ENCODE measurements around the gene EEPD1. TPM values are rescaled to one million over a fixed set of nuclear protein-coding genes. Genes with fewer than 3 reads are reported as not detected.
"Not testable (repeated sequence)": the region's sequence is repeated elsewhere in the genome, so short reads cannot be mapped to it uniquely, and the experiment has no call there.

EEPD1 gene
- 7.8 and 8.7 TPM in 2 replicates for total RNA-seq

DNA sequence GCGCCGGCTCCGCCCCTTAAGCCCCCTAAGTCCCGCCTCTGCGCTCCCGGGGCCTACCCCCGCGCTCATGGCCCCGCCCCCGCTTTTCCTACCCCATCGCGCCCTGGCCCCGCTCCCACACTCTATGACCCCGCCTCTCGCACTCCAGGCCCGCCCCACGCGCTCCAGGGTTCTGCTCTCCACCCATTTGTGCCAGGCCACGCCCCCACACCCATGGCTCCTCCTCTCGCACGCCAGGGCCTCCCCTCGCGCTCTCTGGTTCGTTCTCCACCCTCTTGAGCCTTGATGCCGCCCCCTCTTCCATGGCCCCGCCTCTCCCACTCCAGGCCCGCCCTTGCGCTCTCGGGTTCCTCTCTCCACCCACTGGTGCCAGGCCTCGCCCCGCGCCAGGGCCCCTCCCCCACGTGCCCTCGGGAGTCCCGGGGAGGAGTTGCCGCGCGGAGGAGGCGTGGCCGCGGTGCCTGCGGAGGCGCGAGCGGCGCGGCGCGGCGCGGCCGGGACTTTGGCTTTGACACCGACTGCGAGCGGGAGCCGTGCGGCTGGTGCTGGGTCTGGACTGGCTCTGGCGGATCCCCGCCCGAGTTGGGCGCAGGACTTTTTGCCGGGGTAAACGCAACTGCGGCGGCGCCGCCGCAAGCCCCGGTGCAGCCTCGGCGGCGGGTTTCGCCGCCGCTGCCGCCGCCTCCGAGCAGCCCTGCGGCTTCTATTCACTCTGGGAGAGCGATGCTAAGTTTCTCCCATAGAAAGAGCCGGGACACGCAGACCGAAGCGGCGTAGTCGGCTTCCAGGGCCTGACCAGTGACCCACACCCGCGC lies at the start of gene EEPD1:
EEPD1 (plus strand) TSS at position 499 of the 815 bp plus-strand sequence. CDS start 1,071 bp downstream, outside the sequence.
- no peaks in the 10 kb centered on the region for H3K36me3 ChIP-seq (ENCODE audit: control insufficient read depth, insufficient read depth, low read length)
- TF ChIP-seq, protein P1, sequence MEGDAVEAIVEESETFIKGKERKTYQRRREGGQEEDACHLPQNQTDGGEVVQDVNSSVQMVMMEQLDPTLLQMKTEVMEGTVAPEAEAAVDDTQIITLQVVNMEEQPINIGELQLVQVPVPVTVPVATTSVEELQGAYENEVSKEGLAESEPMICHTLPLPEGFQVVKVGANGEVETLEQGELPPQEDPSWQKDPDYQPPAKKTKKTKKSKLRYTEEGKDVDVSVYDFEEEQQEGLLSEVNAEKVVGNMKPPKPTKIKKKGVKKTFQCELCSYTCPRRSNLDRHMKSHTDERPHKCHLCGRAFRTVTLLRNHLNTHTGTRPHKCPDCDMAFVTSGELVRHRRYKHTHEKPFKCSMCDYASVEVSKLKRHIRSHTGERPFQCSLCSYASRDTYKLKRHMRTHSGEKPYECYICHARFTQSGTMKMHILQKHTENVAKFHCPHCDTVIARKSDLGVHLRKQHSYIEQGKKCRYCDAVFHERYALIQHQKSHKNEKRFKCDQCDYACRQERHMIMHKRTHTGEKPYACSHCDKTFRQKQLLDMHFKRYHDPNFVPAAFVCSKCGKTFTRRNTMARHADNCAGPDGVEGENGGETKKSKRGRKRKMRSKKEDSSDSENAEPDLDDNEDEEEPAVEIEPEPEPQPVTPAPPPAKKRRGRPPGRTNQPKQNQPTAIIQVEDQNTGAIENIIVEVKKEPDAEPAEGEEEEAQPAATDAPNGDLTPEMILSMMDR (IDR thresholded peaks at IDR 0.05; ENCODE audit: insufficient read depth, low read length, poor library complexity, severe bottlenecking), result no peak
- DNase-seq (ENCODE audit: low read depth), result peak; percentile 79
- no peaks in the 10 kb centered on the region for H3K27me3 ChIP-seq (ENCODE audit: control insufficient read depth, insufficient read depth, low read length)
- peak within 1 kb of the TSS; percentile 61 for H3K4me3 ChIP-seq (ENCODE audit: low read depth, low read length)

DNA sequence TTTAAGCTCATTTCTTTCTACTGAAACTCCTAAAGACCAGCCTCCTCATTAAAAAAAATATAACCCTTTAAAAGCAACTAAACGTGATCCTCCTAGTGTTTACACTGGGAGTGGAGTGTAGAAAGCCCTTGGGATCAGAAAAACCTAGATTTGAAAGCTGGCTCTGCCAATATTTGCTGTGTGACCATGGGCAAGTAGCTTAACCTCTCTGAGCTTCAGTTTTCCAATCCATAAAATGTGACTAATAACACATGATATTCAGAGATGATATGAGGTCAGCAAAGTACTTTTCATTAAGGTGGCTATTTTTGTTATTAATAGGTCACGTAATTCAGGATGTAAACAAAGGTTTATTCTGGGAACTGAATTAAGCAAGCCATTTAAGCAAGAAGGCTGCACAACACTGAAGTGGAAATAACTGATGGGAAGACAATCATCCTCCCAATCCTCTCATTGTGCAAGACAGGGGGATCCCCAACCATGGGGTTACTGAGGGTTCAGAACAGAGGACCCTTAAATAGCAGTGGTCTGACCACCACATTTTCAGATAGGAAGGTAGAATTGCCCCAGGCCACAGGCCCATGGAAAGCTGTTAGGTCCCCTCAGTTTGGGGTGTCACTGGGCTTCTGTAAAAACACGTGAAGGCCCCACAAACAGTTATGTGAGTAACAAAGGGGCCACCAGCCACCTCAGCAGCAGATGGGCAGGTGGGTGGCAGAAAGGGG lies 49.1 kb upstream of the EEPD1 start:
- H3K36me3 ChIP-seq (ENCODE audit: control insufficient read depth, insufficient read depth, low read length), result no peaks in the 10 kb centered on the region
- DNase-seq (ENCODE audit: low read depth), result no peak
- H3K4me3 ChIP-seq (ENCODE audit: low read depth, low read length), result no peak overlapping the region
- TF ChIP-seq, protein P1 (IDR thresholded peaks at IDR 0.05; ENCODE audit: insufficient read depth, low read length, poor library complexity, severe bottlenecking), result no peak
- H3K27me3 ChIP-seq (ENCODE audit: control insufficient read depth, insufficient read depth, low read length), result no peaks in the 10 kb centered on the region

DNA sequence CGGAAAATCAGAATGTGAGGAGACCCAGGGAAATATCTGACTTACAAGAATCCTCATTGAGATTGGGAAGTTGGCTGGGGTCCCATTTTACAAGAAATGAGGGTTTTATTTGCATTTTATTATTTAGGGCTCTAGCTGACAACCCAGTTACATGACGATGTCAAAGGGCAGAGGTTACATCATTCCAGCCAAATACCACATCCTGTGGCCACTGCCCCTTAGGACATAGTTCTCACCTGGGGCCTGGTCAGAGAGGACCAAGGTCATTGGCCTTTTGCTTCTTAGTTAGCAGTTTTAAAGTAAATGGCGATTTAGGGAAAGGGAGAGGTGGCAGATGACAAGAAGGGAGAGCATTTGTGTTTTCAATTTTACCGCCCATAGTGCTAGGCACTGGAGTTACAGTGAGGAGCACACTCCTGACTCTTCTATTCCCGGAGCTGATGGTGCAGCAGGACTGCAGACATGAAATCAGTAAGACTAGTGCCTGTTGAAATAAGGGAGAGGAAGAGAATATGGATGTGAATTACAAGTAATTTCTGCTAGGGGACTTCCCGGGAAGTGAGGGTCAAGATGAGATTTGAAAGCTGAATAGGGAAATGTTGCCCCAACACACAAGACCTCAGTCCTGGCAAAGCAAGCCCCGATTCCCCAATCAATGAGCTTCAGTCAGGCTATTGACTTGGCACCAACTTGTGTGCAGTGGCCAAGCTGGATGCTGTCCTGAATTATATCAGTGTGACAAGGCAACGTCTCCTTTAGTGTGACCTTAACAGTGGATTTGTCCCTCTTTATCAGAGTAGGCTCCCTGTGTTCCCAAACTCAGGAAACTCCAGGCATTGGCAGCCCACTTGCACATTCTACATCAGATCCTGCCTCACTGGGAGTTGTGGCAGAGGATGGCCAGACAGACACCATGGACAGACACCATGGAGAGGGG lies 45.8 kb upstream of the EEPD1 start:
- not testable (repeated sequence) for H3K27me3 ChIP-seq (ENCODE audit: control insufficient read depth, insufficient read depth, low read length); H3K4me3 ChIP-seq (ENCODE audit: low read depth, low read length); DNase-seq (ENCODE audit: low read depth); H3K36me3 ChIP-seq (ENCODE audit: control insufficient read depth, insufficient read depth, low read length)

DNA sequence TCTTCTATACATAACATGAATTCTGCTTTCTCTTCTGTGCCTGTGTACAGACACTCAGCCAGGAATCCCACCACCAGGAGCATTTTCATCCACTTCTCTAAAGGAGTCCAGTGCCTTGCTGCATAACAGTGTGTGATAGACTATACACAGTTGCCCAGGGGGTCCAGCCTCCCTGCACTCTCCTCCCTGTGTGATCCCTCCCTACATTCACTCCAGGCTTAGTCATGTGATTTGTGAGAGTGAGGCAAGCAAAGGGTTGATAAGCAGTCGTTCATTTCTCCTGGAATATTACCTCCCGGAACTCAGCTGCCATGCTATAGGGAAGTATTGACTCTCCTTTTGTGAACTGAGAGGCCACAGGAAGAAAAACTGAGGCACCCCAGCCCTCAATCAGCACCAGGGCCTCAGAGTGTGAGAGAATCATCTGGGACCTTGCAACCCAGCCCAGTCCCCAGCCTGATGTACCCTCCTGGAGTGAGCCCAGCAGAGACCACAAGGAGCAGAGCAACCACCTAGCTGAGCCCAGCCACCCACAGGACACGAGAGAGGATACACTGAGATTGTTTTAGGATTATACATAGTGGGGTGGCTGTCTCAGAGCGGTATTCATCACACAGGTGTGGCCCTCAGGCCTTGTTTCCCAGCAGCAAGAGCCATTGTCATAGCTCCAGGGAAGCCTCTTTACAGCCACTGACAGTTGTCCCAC lies 45.0 kb upstream of the EEPD1 start:
- no peaks in the 10 kb centered on the region for H3K36me3 ChIP-seq (ENCODE audit: control insufficient read depth, insufficient read depth, low read length)
- DNase-seq (ENCODE audit: low read depth), result no peak
- H3K27me3 ChIP-seq (ENCODE audit: control insufficient read depth, insufficient read depth, low read length), result no peaks in the 10 kb centered on the region
- H3K4me3 ChIP-seq (ENCODE audit: low read depth, low read length), result no peak overlapping the region
- TF ChIP-seq, protein P1 (IDR thresholded peaks at IDR 0.05; ENCODE audit: insufficient read depth, low read length, poor library complexity, severe bottlenecking), result no peak

DNA sequence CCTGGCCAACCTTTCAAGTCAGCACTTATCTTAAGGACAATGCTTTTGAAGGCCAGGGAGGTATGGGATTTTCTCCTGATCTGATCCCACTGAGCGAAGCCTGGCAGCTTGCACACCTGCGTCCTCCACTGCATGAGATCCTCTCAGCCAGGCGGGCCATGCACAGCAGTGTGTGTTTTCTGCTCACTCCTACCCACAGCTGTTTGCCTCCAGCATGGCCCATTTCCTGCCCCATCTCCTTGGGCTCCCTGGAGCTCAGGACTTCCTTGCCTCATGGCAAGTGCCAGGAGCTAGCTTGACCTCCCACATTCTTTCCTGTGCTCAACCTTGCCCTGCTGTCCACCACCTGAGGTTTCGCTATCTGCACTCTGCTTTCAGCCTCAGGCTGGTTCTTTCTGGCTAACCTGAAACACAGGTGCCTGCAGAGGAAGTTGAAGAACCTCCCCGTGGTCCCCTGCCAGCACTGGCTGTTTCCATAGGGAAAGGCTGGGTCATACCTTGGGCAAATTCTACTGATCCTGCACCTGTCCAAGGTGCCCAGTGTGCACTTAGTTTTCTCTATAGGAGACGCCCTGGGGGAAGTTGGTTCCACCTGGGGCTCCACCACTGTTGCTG lies 43.9 kb upstream of the EEPD1 start:
- Histone ChIP-seq H3K36me3 (ENCODE audit: control insufficient read depth, insufficient read depth, low read length) (no peaks in the 10 kb centered on the region), H3K27me3 (ENCODE audit: control insufficient read depth, insufficient read depth, low read length) (no peaks in the 10 kb centered on the region), H3K4me3 (ENCODE audit: low read depth, low read length) (no peak overlapping the region)
- TF ChIP-seq, protein P1 (IDR thresholded peaks at IDR 0.05; ENCODE audit: insufficient read depth, low read length, poor library complexity, severe bottlenecking), result no peak
- DNase-seq (ENCODE audit: low read depth), result no peak
